Uterine smooth muscle cell (primary cell): ENCODE results near the gene CBL. TPM values are rescaled to one million over a fixed set of nuclear protein-coding genes. Genes with fewer than 3 reads are reported as not detected.

Experiments
- total RNA-seq: library from RNA; depleted of rRNA; stranded (reverse); fragments of >200 nt; gene quantifications from 2 replicates; pipeline ENCODE4 v1.2.3, GENCODE V29; 2014

Gene CBL
- 11.0 and 11.4 TPM in 2 replicates for total RNA-seq

DNA sequence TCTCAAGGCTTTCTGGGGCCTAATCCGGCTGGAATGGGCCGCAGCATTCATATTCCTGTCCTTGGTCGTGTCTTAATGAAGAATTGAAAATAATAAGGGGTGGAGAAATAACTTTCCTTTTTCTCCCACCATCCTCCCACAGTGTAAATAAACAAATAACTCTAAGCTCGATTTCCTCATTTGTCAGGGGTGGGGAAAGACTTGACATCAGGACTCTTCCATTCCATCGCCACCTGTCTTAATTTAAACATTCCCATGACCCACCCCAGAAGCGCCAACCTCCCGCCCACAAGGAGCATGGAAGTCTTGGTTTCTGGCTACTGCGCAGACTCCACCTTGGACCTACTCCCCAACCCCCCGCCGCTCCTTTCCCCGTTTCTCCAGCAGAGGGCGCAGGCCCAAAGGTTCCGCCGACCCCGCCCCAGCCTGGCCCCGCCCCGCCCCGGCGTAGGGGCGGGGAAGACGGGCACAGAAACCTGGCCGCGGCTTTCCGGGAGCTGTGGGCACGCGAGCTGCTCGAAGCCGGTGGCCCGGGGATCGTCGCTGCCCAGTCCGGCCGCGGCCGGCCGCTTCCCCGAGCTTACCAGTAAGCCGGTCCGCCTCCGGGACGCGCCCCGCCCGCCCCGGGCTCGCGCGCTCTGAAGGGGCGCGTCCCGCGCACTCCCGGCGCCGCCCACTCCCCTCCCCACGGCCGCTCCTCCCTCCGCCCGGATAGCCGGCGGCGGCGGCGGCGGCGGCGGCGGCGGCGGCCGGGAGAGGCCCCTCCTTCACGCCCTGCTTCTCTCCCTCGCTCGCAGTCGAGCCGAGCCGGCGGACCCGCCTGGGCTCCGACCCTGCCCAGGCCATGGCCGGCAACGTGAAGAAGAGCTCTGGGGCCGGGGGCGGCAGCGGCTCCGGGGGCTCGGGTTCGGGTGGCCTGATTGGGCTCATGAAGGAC is at the start of gene CBL:
CBL (plus strand) TSS at position 766 of the 937 bp plus-strand sequence; CDS start at position 845, 79 bp downstream.

GRCh38 chr11:119168471-119169281 is 37.5 kb upstream of the CBL start, which contains the start of gene NLRX1:
Gene NLRX1, plus strand, starts transcription at chr11:119168725. Its CDS starts 2,679 bp downstream, at chr11:119171404.

DNA sequence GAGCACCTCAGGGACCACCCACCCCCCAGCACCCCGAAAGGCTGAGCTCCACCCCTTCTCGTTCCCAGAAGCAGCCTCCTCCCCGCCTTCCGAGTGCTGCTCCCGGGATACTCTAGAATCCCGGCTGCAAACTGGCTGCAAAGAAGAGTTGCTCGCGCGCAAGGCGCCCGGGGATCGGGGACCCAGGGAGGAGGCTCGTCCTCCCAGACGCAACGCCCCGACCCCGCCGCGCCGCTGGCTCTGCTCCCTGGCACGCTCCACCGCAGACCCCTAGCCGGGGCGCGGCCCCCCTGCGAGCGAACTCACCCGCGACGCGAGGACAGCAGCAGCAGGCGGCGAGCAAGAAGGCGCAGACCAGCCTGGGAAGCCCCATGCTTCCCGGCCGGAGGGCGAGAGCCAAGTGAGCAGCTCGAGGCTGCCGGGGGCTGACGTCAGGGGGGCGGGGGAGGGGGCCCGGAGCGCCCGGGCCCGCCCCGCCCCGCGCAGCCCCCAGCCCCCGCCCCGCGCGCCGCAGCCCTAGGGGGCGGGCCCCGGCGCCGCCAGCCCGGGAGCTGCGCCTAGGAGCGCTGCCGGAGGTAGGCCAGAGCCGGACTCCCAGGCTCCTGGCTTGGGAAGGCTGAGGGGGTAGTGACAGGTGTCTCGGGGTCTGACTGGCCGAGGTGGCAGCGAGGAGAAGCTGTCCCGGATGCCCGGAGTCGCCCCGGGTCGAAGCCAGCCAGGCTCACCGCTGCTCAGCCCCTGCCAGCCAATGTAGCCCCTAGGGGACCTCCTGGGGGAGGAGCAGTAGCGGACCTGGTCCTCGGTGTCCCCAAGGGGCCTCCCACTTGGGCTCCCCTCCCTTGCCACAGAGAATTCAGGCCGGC is 110.8 kb downstream of the CBL start, which contains the start of gene MCAM:
MCAM (minus strand) TSS at position 402 of the 863 bp plus-strand sequence; CDS start at position 373, 29 bp downstream.

GRCh38 chr11:119334174-119334930 is 128.2 kb downstream of the CBL start, which contains the start of gene RNF26:
Gene RNF26, plus strand, starts transcription at chr11:119334527. Its CDS starts 596 bp downstream, at chr11:119335123.

GRCh38 chr11:119340335-119341221 is 134.4 kb downstream of the CBL start, which contains the start of gene C1QTNF5:
Gene C1QTNF5, minus strand, starts transcription at chr11:119340883. Its CDS starts 486 bp downstream, at chr11:119340397.

GRCh38 chr11:119346605-119347004 is 140.5 kb downstream of the CBL start, which contains the start of gene MFRP:
Gene MFRP, minus strand, starts transcription at chr11:119346705. Its CDS starts 192 bp downstream, at chr11:119346513.

Other genes starting within 250 kb of the CBL start
- not detected in 2 replicates for gene FOXR1, start 234.6 kb upstream of the CBL start, total RNA-seq
- gene CENATAC, start 208.2 kb upstream of the CBL start, total RNA-seq = 30.7 and 39.7 TPM in 2 replicates
- gene RPS25, start 188.0 kb upstream of the CBL start, total RNA-seq = 898 and 970 TPM in 2 replicates
- 84.5 and 96.3 TPM in 2 replicates for gene TRAPPC4, start 187.6 kb upstream of the CBL start, total RNA-seq
- gene SLC37A4, start 175.5 kb upstream of the CBL start, total RNA-seq = 13.7 and 14.7 TPM in 2 replicates
- 205 and 414 TPM in 2 replicates for gene HYOU1, start 149.1 kb upstream of the CBL start, total RNA-seq
- gene VPS11, start 138.5 kb upstream of the CBL start, total RNA-seq = 30.1 and 31.1 TPM in 2 replicates
- 16.0 and 22.8 TPM in 2 replicates for gene HMBS, start 121.5 kb upstream of the CBL start, total RNA-seq
- gene DPAGT1, start 104.5 kb upstream of the CBL start, total RNA-seq = 15.3 and 28.6 TPM in 2 replicates
- 3.3 and 4.7 TPM in 2 replicates for gene C2CD2L, start 99.0 kb upstream of the CBL start, total RNA-seq
- 12.4 and 17.2 TPM in 2 replicates for gene HINFP, start 84.8 kb upstream of the CBL start, total RNA-seq
- under 0.01 and 0.12 TPM in 2 replicates for gene ABCG4, start 57.3 kb upstream of the CBL start, total RNA-seq
- gene NLRX1, start 37.6 kb upstream of the CBL start, total RNA-seq = 9.6 and 15.2 TPM in 2 replicates
- gene NHERF4, start 20.9 kb upstream of the CBL start, total RNA-seq = not detected in 2 replicates
- gene MCAM, start 110.8 kb downstream of the CBL start, total RNA-seq = 20.5 and 27.0 TPM in 2 replicates
- gene RNF26, start 128.2 kb downstream of the CBL start, total RNA-seq = 7.2 and 8.4 TPM in 2 replicates
- 3.5 and 15.2 TPM in 2 replicates for gene C1QTNF5, start 134.5 kb downstream of the CBL start, total RNA-seq
- not detected in 2 replicates for gene MFRP, start 140.4 kb downstream of the CBL start, total RNA-seq
- 0.11 and 1.00 TPM in 2 replicates for gene USP2, start 175.4 kb downstream of the CBL start, total RNA-seq
- gene THY1, start 216.8 kb downstream of the CBL start, total RNA-seq = 162 and 218 TPM in 2 replicates